Mucosa of gallbladder (tissue), 1 donor: ENCODE measurements around the gene KIAA1755. TPM values are rescaled to one million over a fixed set of nuclear protein-coding genes. Genes with fewer than 3 reads are reported as not detected.
A peak's percentile ranks its signal among the peaks of the same experiment; 100 is the strongest.

Experiments
- DNase-seq: peaks from one replicate; pipeline ENCODE4 v3.0.0-alpha.2; 2020; ENCODE audit warnings: low spot score
- total RNA-seq: library from RNA; stranded (reverse); gene quantifications from one replicate; pipeline ENCODE4 v1.2.1, GENCODE V29; 2021
- donor health status: DM: no; HTN: no; CAD: no.

KIAA1755 gene
- total RNA-seq, 1 donor from 2014 or later = 7.1 TPM

- DNase-seq = peak; percentile 25
These were observed 42.6 kb downstream of the KIAA1755 start for GRCh38 chr20:38217791-38218565.

- DNase-seq = no peak
These were observed 43.6 kb downstream of the KIAA1755 start for GRCh38 chr20:38216746-38217595.

GRCh38 chr20:38216201-38216600 is 44.3 kb downstream of the KIAA1755 start:
- no peak for DNase-seq

- no peak for DNase-seq
These were observed 45.0 kb downstream of the KIAA1755 start for GRCh38 chr20:38215194-38216182.

- DNase-seq = no peak
These were observed 46.0 kb downstream of the KIAA1755 start for GRCh38 chr20:38214256-38215193.

- no peak for DNase-seq
These were observed 47.0 kb downstream of the KIAA1755 start for GRCh38 chr20:38213607-38213940.

GRCh38 chr20:38212806-38213606 is 47.5 kb downstream of the KIAA1755 start:
- no peak for DNase-seq

- peak; percentile 21 for DNase-seq
These were observed 49.1 kb downstream of the KIAA1755 start for GRCh38 chr20:38211200-38212097.

- no peak for DNase-seq
These were observed 49.8 kb downstream of the KIAA1755 start for GRCh38 chr20:38210741-38211140.

- no peak for DNase-seq
These were observed 50.7 kb downstream of the KIAA1755 start for GRCh38 chr20:38209736-38210405.

- DNase-seq = no peak
These were observed 51.4 kb downstream of the KIAA1755 start for GRCh38 chr20:38209054-38209675.

GRCh38 chr20:38208523-38208922 is 52.0 kb downstream of the KIAA1755 start:
- no peak for DNase-seq

GRCh38 chr20:38208088-38208487 is 52.4 kb downstream of the KIAA1755 start:
- no peak for DNase-seq

- DNase-seq = no peak
These were observed 52.9 kb downstream of the KIAA1755 start for GRCh38 chr20:38207621-38208020.

GRCh38 chr20:38205001-38205400 is 55.5 kb downstream of the KIAA1755 start:
- no peak for DNase-seq

- no peak for DNase-seq
These were observed 56.6 kb downstream of the KIAA1755 start for GRCh38 chr20:38203981-38204357.

GRCh38 chr20:38203337-38203980 is 57.1 kb downstream of the KIAA1755 start:
- no peak for DNase-seq
